Measurements from ENCODE around the gene POU3F1. TPM values are rescaled to one million over a fixed set of nuclear protein-coding genes. Genes with fewer than 3 reads are reported as not detected.

The POU3F1 gene
- total RNA-seq, 1 experiment from 2014 or later = not detected

- H3K4me1 Mint-ChIP-seq (ENCODE audit: low read depth, unreplicated experiment) = no peaks in the 10 kb centered on the region
- peaks cover 7% of the 10 kb centered on the region for H3K36me3 Mint-ChIP-seq (ENCODE audit: insufficient read depth, unreplicated experiment)
- no TSS peak for BruUV-seq (replicated peaks)
- H3K4me3 Mint-ChIP-seq (ENCODE audit: low read depth, unreplicated experiment) = no peak overlapping the region
- H3K9me3 Mint-ChIP-seq (ENCODE audit: low read depth, unreplicated experiment) = no peaks in the 10 kb centered on the region
- H3K27me3 Mint-ChIP-seq (ENCODE audit: unreplicated experiment) = peaks cover 78% of the 10 kb centered on the region
- no peak overlapping the region for H3K27ac Mint-ChIP-seq (ENCODE audit: unreplicated experiment)
- TF ChIP-seq CTCF (IDR thresholded peaks at IDR 0.05; ENCODE audit: unreplicated experiment) = no peak
- intact Hi-C loops (cut with micrococcal nuclease; ENCODE audit: unreplicated experiment) = no loop called here
- no peak for DNase-seq
- CTCF ChIA-PET = no interaction called here
These were observed 3.4 kb downstream of the POU3F1 start for GRCh38 chr1:38043036-38043747.

GRCh38 chr1:38041936-38042834 lies 4.4 kb downstream of the POU3F1 start:
- intact Hi-C loops (cut with micrococcal nuclease; ENCODE audit: unreplicated experiment) = no loop called here
- DNase-seq = no peak
- no peaks in the 10 kb centered on the region for H3K9me3 Mint-ChIP-seq (ENCODE audit: low read depth, unreplicated experiment)
- no peaks in the 10 kb centered on the region for H3K4me1 Mint-ChIP-seq (ENCODE audit: low read depth, unreplicated experiment)
- no TSS peak for BruUV-seq (replicated peaks)
- CTCF ChIA-PET = no interaction called here
- no peak overlapping the region for H3K27ac Mint-ChIP-seq (ENCODE audit: unreplicated experiment)
- H3K4me3 Mint-ChIP-seq (ENCODE audit: low read depth, unreplicated experiment) = no peak overlapping the region
- peaks cover 2% of the 10 kb centered on the region for H3K36me3 Mint-ChIP-seq (ENCODE audit: insufficient read depth, unreplicated experiment)
- peaks cover 68% of the 10 kb centered on the region for H3K27me3 Mint-ChIP-seq (ENCODE audit: unreplicated experiment)
- TF ChIP-seq CTCF (IDR thresholded peaks at IDR 0.05; ENCODE audit: unreplicated experiment) = no peak

- Mint-ChIP-seq H3K27me3 (ENCODE audit: unreplicated experiment) (peaks cover 66% of the 10 kb centered on the region), H3K36me3 (ENCODE audit: insufficient read depth, unreplicated experiment) (no peaks in the 10 kb centered on the region), H3K4me1 (ENCODE audit: low read depth, unreplicated experiment) (no peaks in the 10 kb centered on the region), H3K9me3 (ENCODE audit: low read depth, unreplicated experiment) (no peaks in the 10 kb centered on the region), H3K4me3 (ENCODE audit: low read depth, unreplicated experiment) (no peak overlapping the region), H3K27ac (ENCODE audit: unreplicated experiment) (no peak overlapping the region)
- no peak for DNase-seq
- TF ChIP-seq CTCF (IDR thresholded peaks at IDR 0.05; ENCODE audit: unreplicated experiment) = no peak
- intact Hi-C loops (cut with micrococcal nuclease; ENCODE audit: unreplicated experiment) = no loop called here
- no TSS peak for BruUV-seq (replicated peaks)
- CTCF ChIA-PET = no interaction called here
These were observed 7.1 kb downstream of the POU3F1 start for GRCh38 chr1:38039331-38040088.

GRCh38 chr1:38038861-38039260 lies 7.7 kb downstream of the POU3F1 start:
- Mint-ChIP-seq H3K27ac (ENCODE audit: unreplicated experiment) (no peak overlapping the region), H3K9me3 (ENCODE audit: low read depth, unreplicated experiment) (no peaks in the 10 kb centered on the region), H3K4me1 (ENCODE audit: low read depth, unreplicated experiment) (no peaks in the 10 kb centered on the region), H3K27me3 (ENCODE audit: unreplicated experiment) (peaks cover 66% of the 10 kb centered on the region), H3K36me3 (ENCODE audit: insufficient read depth, unreplicated experiment) (no peaks in the 10 kb centered on the region), H3K4me3 (ENCODE audit: low read depth, unreplicated experiment) (no peak overlapping the region)
- TF ChIP-seq CTCF (IDR thresholded peaks at IDR 0.05; ENCODE audit: unreplicated experiment) = no peak
- intact Hi-C loops (cut with micrococcal nuclease; ENCODE audit: unreplicated experiment) = no loop called here
- no peak for DNase-seq
- CTCF ChIA-PET = no interaction called here
- no TSS peak for BruUV-seq (replicated peaks)
